Measurements from ENCODE around the gene PARVB.
A peak's percentile ranks its signal among the peaks of the same experiment; 100 is the strongest.
"Not testable (repeated sequence)": the region's sequence is repeated elsewhere in the genome, so short reads cannot be mapped to it uniquely, and the experiment has no call there.

PARVB gene

DNA sequence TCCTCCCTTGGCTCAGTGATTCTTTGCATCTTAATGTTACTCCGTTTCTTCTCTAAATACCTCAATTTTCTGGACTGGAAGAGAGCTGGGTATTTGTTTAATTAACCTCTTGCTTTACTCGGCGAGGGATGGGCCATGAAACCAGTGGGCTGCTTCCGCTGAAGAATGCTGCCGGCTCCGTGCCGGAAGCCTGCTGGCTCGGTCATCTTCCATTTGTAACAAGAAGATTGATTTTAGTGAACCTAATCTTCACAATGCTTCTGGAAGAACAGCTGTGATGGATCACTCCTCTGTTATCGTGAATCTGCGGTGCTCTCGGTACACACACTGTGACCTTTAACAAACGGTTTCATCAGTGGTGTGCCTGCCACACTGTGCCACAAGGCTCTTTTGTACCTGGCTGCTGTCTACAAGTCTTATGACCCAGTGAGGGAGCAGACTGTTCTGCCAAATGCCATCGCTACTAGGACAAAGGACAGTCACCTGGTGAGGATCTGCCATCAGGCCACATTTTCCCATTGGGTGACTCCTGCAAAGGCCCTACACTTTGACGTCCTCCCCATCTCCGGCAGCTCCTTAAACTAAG lies 25.3 kb upstream of the PARVB start:
- no peak for DNase-seq (ENCODE audit: low read depth)

DNA sequence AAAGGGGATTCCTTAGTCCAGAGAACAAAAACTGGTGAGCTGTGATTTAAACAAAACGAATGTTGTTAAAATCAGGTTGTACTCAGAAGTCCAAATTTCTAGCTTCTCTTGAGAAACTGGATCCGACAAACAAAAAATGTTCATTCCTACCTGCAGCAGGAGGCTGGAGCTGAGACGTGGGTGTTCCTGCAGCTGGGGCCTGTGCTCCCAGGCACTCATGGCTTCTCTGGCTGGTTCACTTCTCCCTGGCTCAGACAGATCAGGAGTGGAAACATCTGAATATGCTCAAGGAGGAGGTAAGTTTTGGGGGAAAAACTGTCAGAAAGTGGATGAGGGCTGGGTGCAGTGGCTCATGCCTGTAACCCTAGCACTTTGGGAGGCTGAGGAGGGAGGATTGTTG lies 24.7 kb upstream of the PARVB start:
- no peak for DNase-seq (ENCODE audit: low read depth)

DNA sequence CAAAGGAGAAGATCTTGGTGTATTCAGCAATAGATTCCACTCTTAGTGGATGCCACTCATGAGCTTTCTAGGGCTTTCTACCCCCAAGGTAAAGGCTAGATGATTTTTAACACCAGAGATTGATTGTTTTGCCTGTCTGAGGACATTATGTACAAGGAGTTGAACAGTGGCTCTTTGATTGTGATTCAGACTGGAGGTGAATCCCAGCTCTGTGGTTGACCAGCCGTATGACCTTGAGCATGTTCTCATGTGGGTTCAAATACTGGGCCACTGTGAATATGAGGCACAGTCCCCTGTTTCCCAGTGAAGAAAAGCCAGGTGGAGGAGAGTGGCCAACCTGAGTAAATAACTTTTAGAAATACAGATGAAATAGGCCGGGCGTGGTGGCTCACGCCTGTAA lies 24.0 kb upstream of the PARVB start:
- DNase-seq (ENCODE audit: low read depth), result no peak

DNA sequence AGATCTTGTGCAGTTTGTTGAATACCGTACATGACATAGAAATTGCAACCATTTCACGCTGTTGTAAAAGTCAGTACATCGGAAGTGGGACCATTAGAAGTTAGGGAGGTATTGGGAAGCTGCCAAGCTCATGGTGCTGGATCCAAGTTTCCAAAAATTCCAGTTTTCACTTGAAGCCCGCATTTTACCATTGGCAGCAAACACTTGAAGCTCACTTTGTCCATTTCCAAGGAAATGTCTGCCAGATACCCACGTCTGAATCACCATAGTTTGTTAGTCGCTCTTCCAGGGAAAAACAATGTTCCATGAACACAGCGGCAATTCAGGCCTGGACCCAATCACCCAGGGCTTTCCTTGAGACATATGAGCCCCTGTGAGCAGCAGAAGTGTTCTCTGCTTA lies 22.6 kb upstream of the PARVB start:
- no peak for DNase-seq (ENCODE audit: low read depth)

DNA sequence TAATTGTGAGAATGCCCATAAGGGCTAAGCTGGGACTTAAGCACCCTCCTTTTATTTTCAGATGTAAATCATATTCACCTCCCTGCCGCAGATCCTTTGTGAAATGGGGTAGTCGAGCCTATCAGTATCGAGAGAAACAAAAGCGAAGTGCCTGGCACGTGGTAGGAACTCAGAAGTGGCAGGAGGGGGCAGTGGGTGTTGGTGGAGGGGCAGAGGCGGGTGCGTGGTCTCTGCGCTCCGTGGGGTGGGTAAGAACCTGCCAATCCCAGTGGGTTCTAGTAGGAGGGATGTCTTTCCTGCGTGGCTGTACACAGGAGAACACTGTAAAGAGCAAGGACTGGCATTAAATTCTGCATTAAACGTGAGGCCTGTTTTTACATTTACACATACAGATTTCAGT lies 21.8 kb upstream of the PARVB start:
- no peak for DNase-seq (ENCODE audit: low read depth)

DNA sequence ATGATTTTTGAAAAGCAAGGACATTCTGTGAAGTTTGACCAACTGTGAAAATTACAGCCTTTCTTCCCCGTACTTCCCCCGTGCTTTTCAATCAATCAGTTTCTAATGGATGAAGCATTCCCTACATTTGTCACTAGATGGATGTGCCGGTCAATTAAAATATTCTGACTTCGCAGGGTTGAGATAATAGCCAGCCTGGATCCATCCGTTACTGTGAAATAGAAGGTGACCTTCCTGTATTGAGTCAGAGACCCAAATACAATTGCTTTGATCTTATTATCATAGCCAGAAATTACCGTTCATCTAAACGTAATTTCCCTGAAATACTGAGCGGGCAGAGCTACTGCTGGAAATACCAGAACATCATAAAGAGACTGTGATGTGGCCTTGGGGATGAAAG lies 21.1 kb upstream of the PARVB start:
- no peak for DNase-seq (ENCODE audit: low read depth)

DNA sequence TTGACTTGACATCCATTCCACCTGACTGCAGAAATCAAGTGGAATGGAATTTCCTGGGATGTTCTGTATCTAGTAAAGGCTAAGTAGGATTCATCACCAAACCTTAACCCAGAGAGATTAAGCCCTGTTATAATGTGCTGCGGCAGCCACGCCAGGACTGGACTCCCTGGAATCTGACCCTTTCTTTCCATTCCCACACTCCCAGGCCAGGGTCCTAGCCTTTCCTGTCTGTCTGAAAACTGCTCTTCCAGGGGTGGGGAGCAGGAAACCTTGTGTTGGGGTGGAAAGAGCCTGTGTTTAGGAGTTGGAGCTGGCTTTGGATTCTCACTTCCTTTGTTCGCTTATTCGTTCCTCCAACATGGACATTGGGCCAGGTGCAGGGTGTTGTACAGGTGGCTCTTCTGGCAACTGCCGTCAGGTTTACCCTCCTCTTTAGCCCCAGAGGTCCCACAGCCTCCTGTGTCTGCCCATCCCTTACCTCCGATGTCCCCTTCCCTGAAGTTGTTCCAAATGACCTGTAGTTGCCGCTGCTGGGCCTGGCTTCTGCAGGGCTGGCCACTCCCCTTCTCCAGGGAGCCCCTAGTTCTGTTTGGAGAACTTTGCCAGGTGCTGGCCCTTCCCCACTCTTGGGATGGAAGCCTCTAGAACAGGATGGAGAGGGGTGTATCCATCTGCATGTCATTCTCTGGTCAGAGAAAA lies 20.5 kb upstream of the PARVB start:
- DNase-seq (ENCODE audit: low read depth), result no peak

DNA sequence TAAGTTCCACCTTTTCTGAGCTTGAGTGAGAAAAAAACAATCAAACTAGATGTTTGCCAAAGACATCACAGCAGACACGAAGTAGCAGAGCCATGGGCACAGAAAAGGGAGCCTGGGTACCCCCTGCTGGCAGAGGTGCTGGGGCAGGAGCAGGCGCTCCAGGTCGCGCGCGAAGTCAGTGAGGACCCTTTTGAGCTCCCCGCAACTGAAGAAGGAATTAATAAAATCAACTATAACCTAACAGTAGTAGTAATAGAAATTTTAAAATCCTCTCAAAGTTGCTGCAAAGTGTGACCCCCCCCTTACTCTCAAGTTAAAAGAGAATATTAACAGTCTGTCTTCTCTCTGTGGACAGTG lies 20.0 kb upstream of the PARVB start:
- DNase-seq (ENCODE audit: low read depth), result no peak

DNA sequence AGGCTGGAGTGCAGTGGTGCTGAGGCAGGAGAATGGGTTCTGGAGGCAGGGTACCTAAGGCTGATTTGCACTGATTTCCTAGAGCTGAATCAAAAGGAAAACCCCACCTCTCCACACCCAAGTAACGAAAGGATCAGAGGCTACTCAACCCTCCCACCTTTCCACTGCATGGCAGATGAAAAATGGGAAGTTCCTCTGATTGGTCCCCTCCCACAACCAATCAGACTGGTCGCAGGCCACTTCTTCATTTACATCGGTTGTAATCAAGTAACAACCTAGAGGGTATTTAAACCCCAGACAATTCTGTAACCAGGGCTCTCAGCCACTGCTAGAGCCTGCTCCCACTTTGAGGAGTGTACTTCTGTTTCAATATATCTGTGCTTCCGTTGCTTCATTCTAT lies 18.6 kb upstream of the PARVB start:
- no peak for DNase-seq (ENCODE audit: low read depth)

DNA sequence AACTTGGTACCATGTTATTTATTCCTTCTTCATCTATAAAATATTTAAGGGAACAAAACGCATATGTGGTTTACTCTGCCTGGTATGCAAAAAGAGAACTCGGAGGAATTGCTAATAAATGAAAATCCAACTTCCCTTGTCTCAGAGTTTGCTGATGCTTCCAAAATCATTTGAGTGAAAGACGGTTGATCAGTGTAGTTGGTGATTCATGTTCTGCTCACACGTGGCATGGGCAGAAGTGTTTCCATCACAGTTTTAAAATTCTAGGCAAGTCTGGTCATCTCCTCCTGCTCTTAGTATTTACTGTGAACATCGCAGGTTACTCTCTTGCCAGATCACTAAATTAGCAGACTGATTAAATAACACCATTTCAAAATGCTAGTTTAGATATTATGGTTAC lies 11.9 kb upstream of the PARVB start:
- no peak for DNase-seq (ENCODE audit: low read depth)

DNA sequence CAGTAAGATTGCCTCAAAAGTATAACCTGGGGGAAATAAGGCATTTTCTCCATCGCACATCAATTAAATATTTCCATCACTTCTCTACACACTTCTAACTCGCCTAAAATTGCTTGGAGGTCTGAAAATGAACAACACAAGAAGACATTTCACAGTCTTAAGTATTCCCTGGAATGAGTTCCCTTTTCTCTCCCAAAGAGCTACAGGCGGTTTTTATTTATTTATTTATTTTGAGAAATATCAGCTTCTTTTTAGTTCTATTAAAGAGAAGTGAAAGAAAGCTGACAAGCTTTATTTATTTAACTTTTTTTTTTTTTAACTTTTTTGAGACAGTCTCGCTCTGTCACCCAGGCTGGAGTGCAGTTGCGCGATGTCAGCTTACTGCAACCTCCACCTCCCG lies 11.5 kb upstream of the PARVB start:
- no peak for DNase-seq (ENCODE audit: low read depth)

DNA sequence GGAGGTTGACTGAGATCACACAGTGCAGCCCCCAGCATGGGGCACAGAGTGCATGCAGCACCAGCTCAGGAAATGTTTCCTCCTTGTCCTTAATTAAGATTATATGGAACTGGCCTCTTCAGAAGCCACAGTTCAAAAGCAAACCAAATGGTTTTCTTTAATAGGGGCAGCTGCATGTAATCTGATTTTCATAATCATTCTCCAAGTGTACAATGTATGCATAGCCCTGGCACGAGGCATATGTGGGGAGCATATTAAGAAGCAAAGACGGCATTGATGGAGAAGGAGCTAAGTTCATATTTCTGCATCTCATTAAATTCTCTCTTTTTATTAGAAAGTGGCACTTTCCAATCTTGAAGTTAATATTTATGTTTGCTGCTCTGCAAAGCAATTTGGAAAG lies 9.9 kb upstream of the PARVB start:
- no peak for DNase-seq (ENCODE audit: low read depth)

DNA sequence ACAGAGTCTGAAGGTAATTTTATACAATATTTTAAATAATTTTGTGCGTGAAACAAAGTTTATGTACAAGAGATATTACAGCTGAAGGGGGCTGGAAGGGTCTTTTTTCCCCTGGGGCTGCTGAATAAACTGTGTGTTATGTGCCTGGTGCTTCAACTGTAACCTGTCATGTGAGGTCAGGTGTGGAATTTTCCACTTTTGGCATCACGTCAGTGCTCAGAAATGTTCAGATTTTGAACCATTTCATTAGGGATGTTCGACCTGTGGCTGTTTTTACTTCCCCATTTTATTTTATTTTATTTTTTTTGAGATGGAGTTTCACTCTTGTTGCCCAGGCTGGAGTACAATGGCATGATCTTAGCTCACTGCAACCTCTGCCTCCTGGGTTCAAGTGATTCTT lies 7.5 kb upstream of the PARVB start:
- not testable (repeated sequence) for DNase-seq (ENCODE audit: low read depth)

DNA sequence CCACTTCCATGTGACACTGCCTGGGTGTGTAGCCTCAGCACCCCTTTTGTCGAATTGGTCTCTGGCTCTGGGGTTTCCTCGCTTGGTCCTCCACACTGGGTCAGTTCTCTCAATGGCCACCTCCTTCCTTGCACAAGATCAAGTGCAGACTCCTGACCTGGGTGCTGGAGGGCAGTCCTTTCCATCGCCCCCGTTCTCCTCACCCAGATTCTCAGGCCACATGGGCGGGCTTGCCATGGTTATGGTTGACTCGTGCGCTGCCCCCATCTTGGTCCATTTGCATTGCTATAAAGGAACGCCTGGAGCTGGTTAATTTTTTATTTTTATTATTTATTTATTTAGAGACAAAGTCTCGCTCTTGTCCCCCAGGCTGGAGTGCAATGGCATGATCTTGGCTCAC lies 5.5 kb upstream of the PARVB start:
- DNase-seq (ENCODE audit: low read depth), result no peak

DNA sequence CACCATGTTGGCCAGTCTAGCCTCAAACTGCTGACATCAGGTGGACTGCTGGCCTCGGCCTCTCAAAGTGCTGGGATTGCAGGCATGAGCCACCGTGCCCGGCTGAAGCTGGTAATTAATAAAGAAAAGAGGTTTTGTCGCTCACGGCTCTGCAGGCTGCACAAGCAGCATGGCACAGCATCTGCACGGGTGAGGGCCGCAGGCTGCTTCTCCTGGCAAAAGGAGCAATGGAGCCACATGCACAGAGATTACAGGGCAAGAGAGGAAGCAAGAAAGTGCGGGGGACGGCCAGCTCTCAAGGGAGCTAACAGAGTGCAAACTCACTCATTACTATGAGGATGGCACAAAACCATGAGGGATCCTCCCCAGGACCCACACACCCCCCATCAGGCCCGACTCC lies 4.7 kb upstream of the PARVB start:
- no peak for DNase-seq (ENCODE audit: low read depth)

DNA sequence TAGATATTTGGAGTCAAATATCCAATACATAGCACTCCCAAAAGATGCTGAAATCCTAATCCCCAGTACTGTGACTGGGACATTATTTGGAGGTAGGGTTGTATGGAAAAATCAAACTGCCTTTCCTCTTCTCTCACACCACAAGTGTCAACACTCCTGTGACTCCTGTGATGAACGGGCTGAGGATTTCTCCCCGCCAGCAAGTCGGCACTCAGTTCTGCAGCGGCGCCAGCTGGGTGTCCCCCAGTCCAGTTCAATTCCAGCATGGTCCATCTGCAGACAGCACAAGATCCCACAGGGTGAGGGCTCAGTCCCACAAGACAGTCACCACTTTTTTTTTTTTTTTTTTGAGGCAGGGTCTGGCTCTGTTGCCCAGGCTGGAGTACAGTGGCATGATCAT lies 4.3 kb upstream of the PARVB start:
- no peak for DNase-seq (ENCODE audit: low read depth)

DNA sequence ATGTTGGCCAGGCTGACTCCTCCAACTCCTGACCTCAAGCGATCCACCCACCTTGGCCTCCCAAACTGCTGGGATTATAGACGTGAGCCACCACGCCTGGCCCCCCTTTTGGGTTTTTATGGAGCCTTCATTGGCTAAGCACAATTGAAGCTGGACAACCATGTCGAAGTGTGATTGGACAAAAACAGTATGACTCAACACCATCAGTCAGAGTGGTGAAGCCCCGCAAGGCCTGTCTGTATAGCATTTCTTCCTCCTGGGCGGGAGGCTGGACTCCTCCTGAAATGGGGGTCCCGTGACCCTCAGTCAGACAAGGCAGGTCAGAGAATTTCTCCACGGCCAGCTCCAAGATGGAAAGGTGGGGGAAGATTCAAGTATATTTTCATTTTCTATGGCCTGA lies 3.1 kb upstream of the PARVB start:
- no peak for DNase-seq (ENCODE audit: low read depth)

DNA sequence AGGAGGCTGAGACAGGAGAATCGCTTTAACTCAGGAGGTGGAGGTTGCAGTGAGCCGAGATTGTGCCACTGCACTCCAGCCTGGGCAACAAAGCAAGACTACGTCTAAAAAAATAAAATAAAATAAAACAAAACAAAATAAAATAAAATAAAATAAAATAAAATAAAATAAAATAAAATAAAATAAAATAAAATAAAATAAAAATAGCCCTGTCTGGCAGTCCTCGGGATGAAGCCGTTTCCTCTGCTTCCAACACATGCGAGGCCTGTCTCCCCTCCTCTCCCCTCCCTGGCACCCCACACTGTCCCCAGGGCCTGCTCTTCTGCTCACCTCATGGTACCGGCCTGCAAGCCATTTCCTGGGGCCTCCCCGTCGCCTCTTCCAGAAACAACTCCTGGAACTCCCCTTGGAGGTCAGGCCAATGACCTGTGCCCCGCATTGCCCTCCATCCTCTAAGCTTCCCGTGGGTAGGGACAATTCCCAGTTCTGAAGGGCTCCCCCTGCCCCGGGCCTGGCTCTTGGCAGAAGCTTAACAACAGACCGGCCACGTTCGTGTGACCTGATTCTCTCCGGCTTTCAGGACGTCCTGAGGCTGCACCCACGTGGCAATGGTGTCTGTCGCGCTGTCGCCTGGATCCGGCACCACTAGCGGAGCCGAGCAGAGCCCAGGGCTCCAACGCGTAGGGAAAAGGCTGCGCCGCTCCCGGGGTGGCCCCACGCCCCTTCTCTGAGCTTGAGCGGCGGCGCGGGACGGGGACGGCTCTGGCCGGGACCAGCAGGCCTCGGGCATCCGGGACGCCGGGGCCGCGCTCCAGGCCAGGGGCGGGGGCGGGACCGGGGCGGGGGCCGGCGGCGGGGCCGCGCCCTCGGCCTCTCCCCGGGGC lies 456 bp upstream of the PARVB start:
- DNase-seq (ENCODE audit: low read depth), result no peak

DNA sequence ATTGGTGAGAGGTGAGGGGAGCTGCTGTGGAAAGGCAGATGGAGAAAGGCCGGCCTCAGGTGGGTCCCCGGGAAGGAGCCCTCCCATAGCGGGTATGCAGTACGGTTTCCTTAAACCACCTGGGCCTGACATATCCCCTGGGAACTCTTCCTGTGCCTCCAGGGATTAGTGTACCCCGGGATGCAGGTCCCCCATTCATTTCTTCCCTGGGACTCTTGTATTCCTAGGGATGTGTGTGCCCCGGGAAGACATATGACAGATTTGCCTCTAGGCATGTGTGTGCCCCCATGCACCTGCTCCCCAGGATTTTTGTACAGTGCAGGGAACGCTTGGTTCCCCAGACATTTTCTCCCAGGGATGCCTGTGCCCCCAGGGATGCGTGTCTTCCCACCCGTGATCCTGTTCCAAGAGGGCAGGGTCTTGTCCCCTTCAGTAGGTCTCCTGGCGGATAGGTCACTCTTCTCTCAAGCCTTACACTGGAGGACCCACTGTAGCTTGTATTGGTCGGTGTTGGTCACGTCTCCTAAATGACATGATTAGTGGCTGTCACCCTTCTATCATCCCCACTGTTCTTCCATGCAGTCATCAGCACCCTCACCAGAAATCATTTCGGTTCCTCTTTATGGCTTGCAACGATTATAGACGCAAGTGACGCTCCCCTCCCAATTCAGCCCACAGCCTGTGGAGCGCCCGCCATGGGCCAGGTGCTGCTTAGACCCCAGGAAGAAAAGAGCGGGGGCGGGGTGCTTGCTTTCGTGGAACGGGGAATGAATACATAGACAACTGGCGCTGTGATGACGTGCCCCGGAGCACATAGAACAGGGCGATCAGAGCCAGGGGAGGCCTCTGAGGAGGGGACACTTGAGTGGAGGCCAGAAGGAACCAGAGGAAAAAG lies 1.3 kb downstream of the PARVB start:
- DNase-seq (ENCODE audit: low read depth), result no peak

DNA sequence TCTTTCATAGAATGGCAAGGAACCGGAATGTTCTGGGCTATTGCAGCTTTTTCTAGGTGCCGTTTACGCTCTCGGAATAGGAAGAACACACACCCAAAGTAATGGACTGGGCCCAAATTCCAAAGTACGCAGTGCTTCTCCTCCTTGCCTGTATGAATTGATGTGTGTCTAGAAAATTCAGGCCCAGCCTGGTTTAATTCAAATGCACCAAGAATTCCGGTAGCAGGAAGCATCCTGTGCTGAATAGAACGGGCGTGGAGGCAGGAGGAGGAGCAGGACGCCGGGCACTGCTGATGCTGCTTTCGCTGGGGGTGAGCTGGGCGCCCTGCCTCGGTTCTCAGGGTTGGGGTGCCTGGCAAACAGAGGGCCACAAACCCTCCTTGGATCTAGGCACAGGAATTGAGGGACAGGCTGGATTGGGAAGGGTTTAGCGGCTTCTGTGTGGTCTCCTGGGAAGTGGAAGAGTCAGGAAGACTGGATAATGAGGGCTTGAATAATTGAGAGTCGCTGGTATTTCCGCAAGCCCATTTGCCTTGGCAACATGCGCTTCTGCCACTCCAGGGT lies 2.0 kb downstream of the PARVB start:
- no peak for DNase-seq (ENCODE audit: low read depth)

DNA sequence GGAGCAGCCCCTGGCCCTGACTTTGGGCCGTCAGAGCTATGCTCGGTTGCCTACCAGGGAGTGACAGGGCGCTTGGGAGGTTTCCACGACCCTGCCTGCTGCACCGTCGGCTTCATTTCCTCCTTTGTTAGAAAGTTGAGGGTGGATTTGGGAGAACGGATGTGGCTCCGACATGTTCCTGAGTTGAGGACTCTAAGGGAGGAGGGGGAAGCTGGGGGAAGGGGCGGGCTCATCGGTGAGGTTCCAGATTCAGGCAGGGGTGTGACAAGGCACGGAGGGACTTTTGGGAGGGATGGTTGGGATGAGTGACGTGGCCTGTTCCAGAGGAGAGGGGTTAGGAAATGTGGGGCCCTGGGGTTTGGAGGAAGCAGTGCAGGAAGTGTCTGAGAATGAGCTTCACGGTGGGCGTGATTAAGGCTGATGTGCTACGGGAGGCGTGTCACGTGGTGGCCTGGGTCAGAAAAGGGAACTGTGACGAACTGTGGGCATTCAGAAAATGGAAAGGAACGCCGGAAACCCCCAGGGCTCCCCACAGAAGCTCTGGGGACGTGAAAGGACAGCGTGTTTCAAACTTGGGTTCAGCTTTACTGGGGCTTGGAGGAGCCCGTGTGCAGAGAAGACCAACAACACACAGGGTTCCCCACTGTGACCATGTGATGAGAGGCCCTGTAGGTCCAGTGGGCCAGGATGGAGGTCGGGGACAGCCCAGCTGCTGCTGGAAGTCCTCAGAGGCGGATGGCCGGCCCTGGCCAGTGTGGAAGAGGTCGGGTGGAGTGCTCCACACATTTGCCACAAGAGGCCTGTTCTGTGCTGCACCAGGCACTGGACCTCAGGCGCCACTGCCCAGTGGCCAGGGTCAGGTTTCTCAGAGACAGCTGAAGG lies 2.8 kb downstream of the PARVB start:
- peak; percentile 42 for DNase-seq (ENCODE audit: low read depth)

Data from activated T-cell treated with anti-CD3 and anti-CD28 coated beads for 1 hour (primary cell).